LNCaP clone FGC (cell line): ENCODE measurements around the gene NRG3.

ENCODE experiments used
- DNase-seq: peaks from one replicate; pipeline ENCODE4 v3.0.0-alpha.2; 2011; ENCODE audit warnings: low read depth
- H3K4me3 ChIP-seq: 2 replicates; pipeline ENCODE4 v1.5.1; 2011; ENCODE audit warnings: mild to moderate bottlenecking, low read depth, low read length, control low read depth
- TF ChIP-seq, protein P1 (sequence below): IDR thresholded peaks from 2 replicates; pipeline ENCODE4 v1.5.1; 2012; ENCODE audit warnings: mild to moderate bottlenecking; ENCODE audit not compliant: control insufficient read depth, insufficient read depth; ENCODE audit errors: extremely low read depth

The NRG3 gene

DNA sequence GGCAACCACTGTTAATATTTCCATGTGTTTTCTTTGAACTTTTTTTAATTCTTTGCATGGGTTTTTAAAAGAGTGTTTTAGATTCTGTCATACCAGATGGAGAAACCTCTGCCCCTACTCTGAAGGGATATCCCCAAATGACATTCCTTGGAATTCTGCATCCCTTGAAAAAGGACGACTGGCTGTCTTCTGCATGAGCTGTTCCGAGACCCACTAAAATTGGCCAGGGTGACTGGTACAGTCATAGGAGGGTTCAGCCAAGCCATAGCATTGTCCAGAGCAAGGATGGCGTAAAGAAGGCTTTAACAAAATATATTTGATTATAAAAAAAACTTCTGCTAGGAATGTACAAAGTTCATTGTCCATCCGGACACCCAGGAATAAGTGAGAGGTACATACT, 952.9 kb downstream of the NRG3 start:
- no peak for DNase-seq
- H3K4me3 ChIP-seq: no peak overlapping the region
- TF ChIP-seq, protein P1, sequence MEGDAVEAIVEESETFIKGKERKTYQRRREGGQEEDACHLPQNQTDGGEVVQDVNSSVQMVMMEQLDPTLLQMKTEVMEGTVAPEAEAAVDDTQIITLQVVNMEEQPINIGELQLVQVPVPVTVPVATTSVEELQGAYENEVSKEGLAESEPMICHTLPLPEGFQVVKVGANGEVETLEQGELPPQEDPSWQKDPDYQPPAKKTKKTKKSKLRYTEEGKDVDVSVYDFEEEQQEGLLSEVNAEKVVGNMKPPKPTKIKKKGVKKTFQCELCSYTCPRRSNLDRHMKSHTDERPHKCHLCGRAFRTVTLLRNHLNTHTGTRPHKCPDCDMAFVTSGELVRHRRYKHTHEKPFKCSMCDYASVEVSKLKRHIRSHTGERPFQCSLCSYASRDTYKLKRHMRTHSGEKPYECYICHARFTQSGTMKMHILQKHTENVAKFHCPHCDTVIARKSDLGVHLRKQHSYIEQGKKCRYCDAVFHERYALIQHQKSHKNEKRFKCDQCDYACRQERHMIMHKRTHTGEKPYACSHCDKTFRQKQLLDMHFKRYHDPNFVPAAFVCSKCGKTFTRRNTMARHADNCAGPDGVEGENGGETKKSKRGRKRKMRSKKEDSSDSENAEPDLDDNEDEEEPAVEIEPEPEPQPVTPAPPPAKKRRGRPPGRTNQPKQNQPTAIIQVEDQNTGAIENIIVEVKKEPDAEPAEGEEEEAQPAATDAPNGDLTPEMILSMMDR: no peak

DNA sequence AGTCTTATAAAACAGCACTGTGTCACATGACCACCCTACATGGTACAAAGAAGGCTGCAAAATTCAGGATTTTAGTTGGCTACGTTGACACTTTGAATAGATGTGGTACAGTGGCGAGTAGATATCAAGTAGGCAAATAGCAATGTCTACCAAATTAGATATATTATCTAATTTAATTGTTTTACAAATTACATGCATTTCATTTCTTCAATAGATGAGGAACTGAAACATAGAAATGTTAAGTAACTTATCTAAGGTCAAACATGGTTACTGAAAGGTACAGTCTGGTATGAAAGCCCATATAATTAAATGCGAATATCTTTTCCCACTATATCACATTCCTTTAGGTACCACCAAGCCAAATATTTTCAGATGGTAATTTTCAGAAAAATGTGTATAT, 972.2 kb downstream of the NRG3 start:
- no peak for DNase-seq
- TF ChIP-seq, protein P1: no peak
- no peak overlapping the region for H3K4me3 ChIP-seq

DNA sequence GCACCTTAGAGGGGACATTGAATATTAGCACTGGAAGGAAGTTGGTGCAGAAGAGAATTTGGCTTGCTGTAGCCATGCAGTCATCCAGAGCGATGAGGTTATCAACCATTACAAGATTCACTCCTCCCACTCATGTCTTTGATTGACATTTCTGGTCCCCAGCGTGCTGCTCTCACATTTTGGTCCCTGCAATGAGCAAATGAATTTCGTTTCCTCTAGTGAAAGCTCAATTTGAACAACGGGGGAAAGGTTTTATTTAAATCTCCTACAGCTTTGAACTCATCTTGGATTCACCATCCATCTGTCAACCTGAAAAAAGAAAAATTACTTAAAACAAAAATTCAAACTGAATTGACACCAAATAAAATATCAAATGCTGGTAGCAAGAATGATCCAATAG, 975.2 kb downstream of the NRG3 start:
- no peak overlapping the region for H3K4me3 ChIP-seq
- no peak for DNase-seq
- TF ChIP-seq, protein P1: no peak

DNA sequence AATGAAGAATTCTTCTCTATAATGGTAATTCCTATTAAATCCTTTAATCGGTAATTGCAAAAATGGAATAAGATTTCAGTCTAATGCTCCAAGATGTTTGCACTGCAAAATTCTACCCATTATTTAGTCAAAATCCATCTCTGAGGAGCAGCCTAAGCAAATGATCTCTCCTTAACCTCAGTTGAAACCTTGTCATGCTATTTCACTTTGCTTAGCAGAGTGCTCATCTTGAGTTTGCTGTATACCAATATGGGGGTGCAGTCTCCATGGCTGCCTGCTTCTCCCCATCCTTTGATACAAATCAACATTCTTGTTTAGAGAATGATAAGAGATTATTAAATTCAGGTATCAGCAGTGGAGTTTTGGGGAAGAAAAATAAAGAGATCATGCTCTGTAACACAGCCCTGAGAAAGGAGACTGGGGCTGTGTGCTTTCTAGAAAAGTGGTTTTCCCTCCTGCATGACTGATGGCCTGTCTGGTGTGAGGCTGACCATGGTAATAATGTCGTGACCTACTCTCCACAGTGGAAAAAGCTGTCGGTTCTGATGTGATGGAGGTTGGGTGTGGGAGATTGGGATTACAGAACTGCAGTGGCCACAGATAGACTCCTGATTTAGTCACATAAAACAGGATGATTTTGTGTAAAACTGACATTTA, 982.1 kb downstream of the NRG3 start:
- H3K4me3 ChIP-seq: no peak overlapping the region
- no peak for DNase-seq
- TF ChIP-seq, protein P1: no peak

DNA sequence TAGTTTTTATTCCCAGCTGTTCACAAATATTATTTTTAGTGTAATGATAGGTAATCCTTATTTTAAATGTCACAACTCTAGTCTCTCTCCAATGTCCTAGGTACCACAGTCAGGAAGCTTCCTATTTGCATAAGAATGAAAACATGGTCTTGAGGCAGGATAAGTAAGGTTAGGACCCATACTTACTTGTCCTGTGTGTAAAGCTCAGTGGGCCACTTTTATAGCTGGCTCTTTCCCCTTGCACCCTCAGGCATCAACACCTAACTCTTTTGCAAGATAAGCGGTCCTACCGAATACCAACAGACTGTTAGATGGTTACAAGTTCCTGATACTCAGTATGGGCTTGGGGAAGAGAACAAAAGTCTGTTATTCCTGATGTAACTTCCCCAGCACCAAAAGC, 986.9 kb downstream of the NRG3 start:
- TF ChIP-seq, protein P1: no peak
- DNase-seq: no peak

DNA sequence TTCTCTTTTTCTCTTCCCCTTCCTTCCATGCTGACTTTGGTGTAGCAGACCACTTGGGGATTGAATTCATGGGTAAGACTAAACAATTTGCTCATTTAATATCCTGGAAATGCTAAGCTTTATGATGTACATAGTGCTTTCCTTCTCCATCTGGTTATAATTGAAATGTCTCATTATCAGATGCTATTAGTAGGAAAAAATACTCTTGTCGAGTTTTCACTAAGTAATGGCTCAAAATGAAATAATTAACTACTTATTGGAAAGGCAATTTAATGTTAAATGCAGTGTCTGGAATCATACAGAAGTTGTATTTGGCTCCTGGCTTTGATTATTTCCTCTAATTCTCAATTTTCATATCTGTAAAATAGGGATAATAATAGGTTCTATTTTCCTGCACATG, 990.4 kb downstream of the NRG3 start:
- no peak overlapping the region for H3K4me3 ChIP-seq
- DNase-seq: no peak
- TF ChIP-seq, protein P1: no peak

More for the DNA sequence above, 986.9 kb downstream of the NRG3 start:
- H3K4me3 ChIP-seq: no peak overlapping the region

DNA sequence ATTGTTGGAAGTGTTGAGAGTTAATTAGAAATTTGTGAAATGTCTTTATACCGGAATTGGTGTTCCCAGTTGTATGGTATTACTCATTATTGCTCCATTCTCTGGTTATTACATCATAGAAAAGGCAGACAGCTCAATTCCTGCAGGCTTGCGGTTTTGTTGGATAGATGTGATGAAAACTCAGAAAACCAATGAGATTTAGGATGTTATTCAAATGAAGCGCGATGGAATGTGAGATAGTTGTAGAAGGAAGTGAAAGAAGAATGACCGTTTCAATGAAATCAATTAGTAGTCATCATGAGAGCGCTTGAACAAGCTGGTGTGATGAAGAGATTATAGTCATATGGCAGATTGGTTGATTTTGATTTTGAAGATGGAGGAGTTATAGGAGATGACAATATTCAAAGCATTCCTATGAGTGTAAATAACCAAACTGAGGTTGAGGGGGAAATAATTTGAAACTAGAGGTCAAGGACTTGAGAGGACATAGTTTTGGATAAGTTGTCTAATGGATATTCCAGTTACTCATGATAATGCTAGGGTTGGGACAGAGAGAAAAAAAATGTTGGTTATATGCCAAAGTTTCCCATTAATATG, 991.5 kb downstream of the NRG3 start:
- no peak for DNase-seq
- TF ChIP-seq, protein P1: no peak
- no peak overlapping the region for H3K4me3 ChIP-seq
